GM12865 (cell line): Measurements from ENCODE around the gene MARCKSL1.
"Not testable (repeated sequence)": the region's sequence is repeated elsewhere in the genome, so short reads cannot be mapped to it uniquely, and the experiment has no call there.

Source experiments
- DNase-seq: peaks from one replicate; pipeline ENCODE4 v3.0.0; 2010; ENCODE audit warnings: low read depth
- H3K4me3 ChIP-seq: 2 replicates; pipeline ENCODE4 v1.5.1; 2011; ENCODE audit warnings: mild to moderate bottlenecking, low read depth, low read length, control low read depth
- CTCF ChIP-seq: IDR thresholded peaks from 2 replicates; pipeline ENCODE4 v1.5.1; 2011; ENCODE audit warnings: low read length, control low read depth, low read depth, inconsistent platforms; ENCODE audit not compliant: insufficient read depth; ENCODE audit errors: missing control alignments

Gene MARCKSL1

GRCh38 chr1:32361308-32361673 lies 25.3 kb upstream of the MARCKSL1 start:
- no peak overlapping the region for H3K4me3 ChIP-seq
- no peak for DNase-seq
- TF ChIP-seq CTCF, result no peak

- DNase-seq, result no peak
- no peak for TF ChIP-seq CTCF
- no peak overlapping the region for H3K4me3 ChIP-seq
Observed at GRCh38 chr1:32358435-32358834, 22.4 kb upstream of the MARCKSL1 start.

GRCh38 chr1:32357614-32358013 lies 21.6 kb upstream of the MARCKSL1 start:
- DNase-seq, result no peak
- no peak for TF ChIP-seq CTCF
- H3K4me3 ChIP-seq, result no peak overlapping the region

- H3K4me3 ChIP-seq, result no peak overlapping the region
Observed at GRCh38 chr1:32356478-32356877, 20.4 kb upstream of the MARCKSL1 start.

GRCh38 chr1:32355778-32356177 lies 19.7 kb upstream of the MARCKSL1 start:
- H3K4me3 ChIP-seq, DNase-seq: not testable (repeated sequence)

More at GRCh38 chr1:32356478-32356877, 20.4 kb upstream of the MARCKSL1 start:
- no peak for DNase-seq
- no peak for TF ChIP-seq CTCF

- TF ChIP-seq CTCF, result no peak
- H3K4me3 ChIP-seq, result no peak overlapping the region
- no peak for DNase-seq
Observed at GRCh38 chr1:32353886-32354570, 18.0 kb upstream of the MARCKSL1 start.

GRCh38 chr1:32353431-32353830 lies 17.4 kb upstream of the MARCKSL1 start:
- no peak for TF ChIP-seq CTCF
- H3K4me3 ChIP-seq, result no peak overlapping the region
- DNase-seq, result no peak
